ENCODE data around the gene UQCRFS1.

GRCh38 chr19:29245215-29245614 lies 32.3 kb upstream of the UQCRFS1 start:
- TF ChIP-seq CTCF (conservative IDR thresholded peaks at IDR 0.05) (no peak), ZFX (IDR thresholded peaks at IDR 0.05) (no peak)

Data from C4-2B (cell line).